Muscle of arm (tissue), 12 donors: ENCODE measurements around the gene DDR1. TPM values are rescaled to one million over a fixed set of nuclear protein-coding genes. Genes with fewer than 3 reads are reported as not detected.
A peak's percentile ranks its signal among the peaks of the same experiment; 100 is the strongest.

Experiments
- DNase-seq: peaks from one replicate; pipeline ENCODE4 v3.0.0-alpha.2; 2013
- polyA plus RNA-seq, 12 donors: library from polyadenylated mRNA; unstranded; fragments of 120-200 nt; gene quantifications; one replicate each; pipeline ENCODE4 v1.2.1, GENCODE V29; 2013; ENCODE audit not compliant: insufficient read length in 12 of 12

DDR1 gene
- polyA plus RNA-seq, 12 donors, result 52.4 to 112 (median 69.5) TPM; not detected in 1

GRCh38 chr6:30879684-30880427, 4.5 kb upstream of the DDR1 start:
- no peak for DNase-seq

GRCh38 chr6:30880698-30881252, 3.5 kb upstream of the DDR1 start:
- peak; percentile 29 for DNase-seq

GRCh38 chr6:30881392-30882203, 2.7 kb upstream of the DDR1 start:
- DNase-seq, result peak; percentile 20

GRCh38 chr6:30882204-30882758, 2.0 kb upstream of the DDR1 start:
- peak; percentile 25 for DNase-seq

- DNase-seq, result no peak
These were observed 1.3 kb upstream of the DDR1 start for GRCh38 chr6:30882759-30883684.

- peak; percentile 42 for DNase-seq
These were observed 482 bp downstream of the DDR1 start for GRCh38 chr6:30884521-30885480.

- DNase-seq, result peak; percentile 26
These were observed 1.2 kb downstream of the DDR1 start for GRCh38 chr6:30885481-30885998.

GRCh38 chr6:30885999-30886896, 1.9 kb downstream of the DDR1 start:
- peak; percentile 41 for DNase-seq

GRCh38 chr6:30886897-30887255, 2.6 kb downstream of the DDR1 start:
- DNase-seq, result no peak

- no peak for DNase-seq
These were observed 3.8 kb downstream of the DDR1 start for GRCh38 chr6:30887901-30888815.

- no peak for DNase-seq
These were observed 4.6 kb downstream of the DDR1 start for GRCh38 chr6:30888816-30889495.

GRCh38 chr6:30889496-30889885, 5.2 kb downstream of the DDR1 start:
- DNase-seq, result no peak

- DNase-seq, result no peak
These were observed 5.8 kb downstream of the DDR1 start for GRCh38 chr6:30889921-30890645.

- no peak for DNase-seq
These were observed 6.5 kb downstream of the DDR1 start for GRCh38 chr6:30890646-30891449.

GRCh38 chr6:30891450-30891723, 7.1 kb downstream of the DDR1 start:
- DNase-seq, result no peak
